GM13976 (cell line): Measurements from ENCODE around the gene PRMT3.
A peak's percentile ranks its signal among the peaks of the same experiment; 100 is the strongest.
"Not testable (repeated sequence)": the region's sequence is repeated elsewhere in the genome, so short reads cannot be mapped to it uniquely, and the experiment has no call there.

Experiments
- DNase-seq: peaks from one replicate; pipeline ENCODE4 v3.0.0; 2012; ENCODE audit warnings: low spot score
- CTCF ChIP-seq: IDR thresholded peaks from 2 replicates; pipeline ENCODE4 v1.5.1; 2012; ENCODE audit warnings: borderline replicate concordance, mild to moderate bottlenecking; ENCODE audit not compliant: insufficient read depth; ENCODE audit errors: extremely low read depth, missing control alignments, control extremely low read depth
- in situ Hi-C: fragments of 300-500 bp; cut with MboI; formaldehyde crosslinking; loops from one replicate; pipeline ENCODE4 v1.12.0; 2022; ENCODE audit warnings: low sequenced_read_pairs, mixed read lengths, inconsistent platforms; ENCODE audit not compliant: unreplicated experiment

The PRMT3 gene

GRCh38 chr11:20374741-20375300 is 12.7 kb upstream of the PRMT3 start:
- in situ Hi-C loops = no loop called here
- no peak for DNase-seq
- TF ChIP-seq CTCF = no peak

- in situ Hi-C loops = no loop called here
- DNase-seq = no peak
- no peak for TF ChIP-seq CTCF
These were observed 11.3 kb upstream of the PRMT3 start for GRCh38 chr11:20376162-20376730.

- in situ Hi-C loops = loop anchor here (10.0 kb wide), 1 partner anchor 219 kb away; no protein-coding TSS in a partner anchor
- not testable (repeated sequence) for DNase-seq
These were observed 1.5 kb upstream of the PRMT3 start for GRCh38 chr11:20385996-20386395.

GRCh38 chr11:20388096-20389055 is 860 bp downstream of the PRMT3 start:
- TF ChIP-seq CTCF = no peak
- DNase-seq = peak; percentile 37
- in situ Hi-C loops = loop anchor here (10.0 kb wide), 1 partner anchor 216 kb away; no protein-coding TSS in a partner anchor

- TF ChIP-seq CTCF = peak; percentile 45
- in situ Hi-C loops = no loop called here
- peak; percentile 42 for DNase-seq
These were observed 9.8 kb downstream of the PRMT3 start for GRCh38 chr11:20397281-20397680.

- TF ChIP-seq CTCF = no peak
- DNase-seq = no peak
- in situ Hi-C loops = no loop called here
These were observed 12.0 kb downstream of the PRMT3 start for GRCh38 chr11:20399498-20399897.

GRCh38 chr11:20403059-20403458 is 15.5 kb downstream of the PRMT3 start:
- DNase-seq = no peak
- TF ChIP-seq CTCF = no peak
- in situ Hi-C loops = no loop called here
